ENCODE data around the gene SCT.

SCT gene

DNA sequence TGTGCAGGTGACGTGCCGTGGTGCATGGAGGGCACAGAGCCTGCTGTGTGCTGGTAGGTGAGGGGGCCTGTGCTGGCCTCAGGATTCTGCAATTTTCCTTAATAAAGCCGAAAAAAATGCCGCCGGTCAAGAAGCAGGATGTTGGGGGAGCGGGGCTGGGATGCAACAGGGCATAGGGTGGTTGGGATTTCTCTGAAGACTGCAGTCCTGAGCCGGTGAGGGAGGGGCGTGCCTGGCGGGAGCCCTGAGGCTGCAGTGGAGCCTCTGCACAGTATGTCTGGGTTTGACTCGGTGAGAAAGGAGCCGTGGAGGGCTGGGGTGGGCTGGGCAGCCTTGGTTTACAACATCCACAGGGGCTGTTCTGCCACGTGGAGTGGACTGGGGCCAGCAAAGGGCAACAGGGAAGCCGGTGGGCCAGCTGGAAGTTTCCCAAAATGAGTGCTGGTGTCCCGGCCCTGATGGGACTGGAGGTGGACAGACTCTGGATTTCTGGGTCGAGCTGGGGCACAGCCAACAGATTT is 3.6 kb downstream of the SCT start:
- in situ Hi-C loops (cut with MboI; ENCODE audit: low sequenced_read_pairs): no loop called here

DNA sequence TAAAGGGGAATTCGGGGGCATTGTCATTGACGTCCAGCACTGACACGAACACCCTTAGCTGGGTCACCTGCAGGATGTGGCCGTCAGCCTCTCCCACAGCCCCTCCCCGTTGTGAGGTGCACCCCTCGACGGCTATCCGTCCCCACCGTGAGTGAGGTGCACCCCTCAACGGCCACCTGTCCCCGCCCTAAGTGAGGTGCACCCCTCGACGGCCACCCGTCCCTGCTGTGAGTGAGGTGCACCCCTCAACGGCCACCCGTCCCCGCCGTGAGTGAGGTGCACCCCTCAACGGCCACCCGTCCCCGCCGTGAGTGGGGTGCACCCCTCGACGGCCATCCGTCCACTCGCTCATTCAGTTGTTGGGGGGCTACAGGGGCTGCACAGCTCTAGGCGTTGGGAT is 5.1 kb downstream of the SCT start:
- in situ Hi-C loops (cut with MboI; ENCODE audit: low sequenced_read_pairs): no loop called here

DNA sequence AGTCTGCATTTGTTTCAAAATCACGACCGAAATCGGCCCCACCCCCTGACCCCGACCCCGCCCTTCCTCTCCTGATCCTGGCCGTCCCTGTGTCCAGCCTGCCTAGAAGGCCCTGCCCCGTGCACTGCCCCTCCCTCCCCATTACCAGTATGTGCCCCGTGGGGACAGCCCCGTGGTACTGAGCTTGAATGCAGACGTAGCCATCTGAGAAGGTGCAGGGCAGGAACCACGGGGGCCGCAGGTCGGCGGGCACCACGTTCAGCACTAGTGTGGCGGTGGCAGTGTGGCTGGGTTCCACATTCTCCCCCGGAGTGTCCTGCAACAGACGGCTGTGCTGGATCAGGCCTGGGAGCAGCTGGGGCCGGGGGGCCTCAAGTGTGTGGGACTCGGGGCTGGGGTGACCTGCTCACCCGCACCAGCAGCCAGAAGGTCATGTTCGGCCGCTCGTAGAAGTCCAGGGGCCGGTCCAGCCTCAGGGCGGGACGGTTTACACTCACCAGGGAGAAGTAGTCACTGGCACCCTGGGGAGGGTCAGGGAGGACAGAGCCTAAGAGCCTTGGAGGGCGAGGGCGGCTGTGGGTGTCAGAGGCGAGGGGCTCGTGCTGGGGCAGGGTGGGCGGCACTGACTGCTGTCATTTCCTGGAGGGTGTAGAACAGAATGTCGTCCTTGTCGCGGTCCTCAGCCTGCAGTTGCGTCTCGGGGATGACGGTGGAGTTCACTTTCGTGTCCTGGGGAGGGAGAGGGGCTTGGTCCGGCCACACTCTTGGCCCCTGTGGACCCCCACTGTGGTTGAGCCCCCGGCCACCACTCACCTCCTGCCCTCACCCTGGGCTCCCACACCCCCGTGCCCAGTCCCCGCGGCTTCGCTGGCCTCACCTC is 5.8 kb downstream of the SCT start:
- in situ Hi-C loops (cut with MboI; ENCODE audit: low sequenced_read_pairs): no loop called here

- in situ Hi-C loops (cut with MboI; ENCODE audit: low sequenced_read_pairs): no loop called here
These were observed 6.8 kb downstream of the SCT start for GRCh38 chr11:620201-620600.

DNA sequence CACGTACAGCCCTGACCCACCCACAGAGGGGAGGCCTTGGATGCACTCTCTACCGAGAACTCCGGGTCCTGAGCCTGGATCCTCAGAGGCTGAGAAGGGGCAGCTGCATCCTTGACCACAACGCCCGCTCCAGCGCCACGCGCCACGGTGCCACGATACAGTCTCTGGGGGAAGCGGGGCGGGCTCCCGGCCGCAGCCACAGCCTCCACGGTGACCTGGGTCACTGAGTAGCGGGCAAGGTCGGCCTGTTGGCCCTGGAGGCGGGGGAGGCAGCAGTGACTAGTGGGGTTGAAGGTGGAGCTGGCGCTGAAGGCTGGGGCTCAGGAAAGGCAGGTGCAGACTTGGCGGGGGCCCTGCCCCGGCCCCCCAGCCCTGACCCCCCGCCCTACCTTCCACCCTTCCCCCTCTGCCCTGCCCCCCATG is 7.3 kb downstream of the SCT start:
- in situ Hi-C loops (cut with MboI; ENCODE audit: low sequenced_read_pairs): no loop called here

DNA sequence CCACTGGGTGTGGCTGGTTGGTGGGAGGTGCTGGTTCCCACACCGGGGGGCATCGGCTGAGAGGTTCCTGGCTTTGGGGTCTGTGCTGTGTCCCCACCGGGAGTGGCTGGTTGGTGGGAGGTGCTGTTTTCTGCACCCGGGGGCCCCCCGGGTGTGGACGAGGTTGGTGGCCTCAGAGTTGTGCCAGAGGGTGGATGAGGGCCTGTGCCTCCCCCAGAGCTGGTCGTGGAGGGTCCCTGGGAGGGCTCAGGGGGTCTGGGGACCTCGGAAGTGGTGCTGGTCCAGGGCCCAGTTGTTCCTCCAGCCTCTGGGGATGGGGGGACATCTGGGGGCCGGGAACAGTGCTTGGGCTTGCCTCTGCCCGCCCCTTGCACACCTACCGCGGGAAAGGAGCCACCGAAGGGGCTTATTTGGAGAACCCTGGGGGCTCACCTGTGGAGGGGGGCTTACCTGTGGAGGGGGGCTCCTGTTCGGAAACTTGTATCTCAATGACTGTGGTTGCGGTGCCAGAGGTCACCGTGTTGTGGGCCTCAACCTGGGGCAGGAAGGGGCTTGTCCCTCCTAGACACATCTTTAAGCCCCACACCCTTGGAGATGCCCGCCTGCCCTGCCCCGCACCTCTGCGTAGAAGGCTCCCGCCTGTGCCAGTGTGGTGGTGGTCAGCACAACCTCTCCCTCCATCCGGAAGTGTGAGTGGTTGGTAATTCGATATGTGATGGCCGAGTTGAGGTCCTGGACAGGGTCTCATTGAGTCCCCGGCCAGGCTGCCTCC is 7.9 kb downstream of the SCT start:
- in situ Hi-C loops (cut with MboI; ENCODE audit: low sequenced_read_pairs): no loop called here

DNA sequence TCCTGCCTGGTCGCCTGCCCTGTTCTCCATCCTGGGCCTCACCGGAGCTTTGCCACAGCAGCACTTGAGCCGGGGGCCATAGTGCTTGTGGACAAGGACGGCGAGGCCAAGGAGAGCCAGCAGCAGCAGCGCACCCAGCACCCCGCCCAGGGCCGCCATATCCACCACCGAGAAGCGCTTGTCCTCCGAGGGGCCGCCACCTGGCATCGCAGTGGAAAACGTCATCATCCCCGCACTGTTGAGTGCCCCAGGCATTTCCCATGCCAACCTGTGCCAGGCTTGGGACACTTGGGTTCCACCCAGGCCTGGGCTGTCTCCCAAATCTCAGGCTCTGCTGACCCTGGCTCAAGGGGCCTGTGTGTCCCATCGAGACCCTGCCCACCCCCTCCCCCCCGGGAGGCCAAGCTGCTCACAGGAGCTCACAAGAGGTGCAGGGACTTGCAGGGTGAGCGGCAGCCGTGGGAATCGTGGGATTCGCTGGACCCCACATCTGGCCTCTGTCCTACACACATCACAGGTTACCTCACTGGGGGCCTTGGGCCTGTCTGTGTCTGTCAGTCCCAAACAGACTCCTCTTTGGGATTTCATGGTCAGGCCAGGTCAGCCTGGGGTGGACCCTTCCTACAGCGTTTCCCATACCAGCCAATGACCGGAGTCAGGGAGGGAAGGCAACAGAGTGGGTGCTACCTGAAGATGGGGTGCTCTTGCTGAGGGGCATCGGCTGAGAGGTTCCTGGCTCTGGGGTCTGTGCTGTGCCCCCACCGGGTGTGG is 8.9 kb downstream of the SCT start:
- in situ Hi-C loops (cut with MboI; ENCODE audit: low sequenced_read_pairs): no loop called here

DNA sequence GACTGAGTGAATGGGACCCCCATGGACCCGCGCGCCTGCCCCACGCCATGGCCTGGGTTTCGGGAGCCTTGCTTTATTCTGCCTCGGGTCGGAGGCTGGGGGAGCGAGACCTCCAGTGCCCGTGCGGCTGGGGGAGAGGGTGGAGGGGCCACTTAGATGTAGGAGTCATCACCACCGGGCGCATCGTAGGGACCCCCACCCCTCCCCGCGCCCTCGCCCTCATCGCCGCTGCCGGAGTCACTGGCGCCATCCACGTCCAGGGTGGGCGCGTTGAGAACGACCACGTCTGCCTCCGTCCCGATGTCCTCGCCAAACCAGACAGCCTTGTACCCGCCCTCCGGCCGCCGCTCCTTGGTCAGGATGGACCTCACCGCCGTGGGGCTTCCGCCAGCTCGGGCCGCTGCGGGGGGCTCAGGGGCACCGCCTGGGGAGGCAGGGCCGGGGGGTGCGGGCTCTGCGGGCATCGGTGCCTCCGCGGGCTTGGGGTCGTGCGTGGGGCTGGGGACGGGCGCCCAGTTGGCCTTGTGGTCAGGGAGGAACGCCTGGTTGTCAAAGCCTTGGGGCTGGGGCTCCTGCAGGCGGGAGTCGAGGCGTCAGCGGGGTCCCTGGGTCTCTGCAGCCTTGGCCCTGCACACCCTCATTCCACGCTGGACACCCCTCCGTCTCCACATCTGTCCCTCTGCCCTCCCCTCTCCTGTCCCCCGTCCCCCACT is 9.6 kb downstream of the SCT start:
- in situ Hi-C loops (cut with MboI; ENCODE audit: low sequenced_read_pairs): no loop called here

GRCh38 chr11:616320-617198 is 10.4 kb downstream of the SCT start:
- in situ Hi-C loops (cut with MboI; ENCODE audit: low sequenced_read_pairs): no loop called here

- in situ Hi-C loops (cut with MboI; ENCODE audit: low sequenced_read_pairs): no loop called here
These were observed 11.3 kb downstream of the SCT start, which contains the start of gene IRF7 for GRCh38 chr11:615504-616319. IRF7 (minus strand) TSS chr11:615950; CDS start chr11:615364, 586 bp downstream.

DNA sequence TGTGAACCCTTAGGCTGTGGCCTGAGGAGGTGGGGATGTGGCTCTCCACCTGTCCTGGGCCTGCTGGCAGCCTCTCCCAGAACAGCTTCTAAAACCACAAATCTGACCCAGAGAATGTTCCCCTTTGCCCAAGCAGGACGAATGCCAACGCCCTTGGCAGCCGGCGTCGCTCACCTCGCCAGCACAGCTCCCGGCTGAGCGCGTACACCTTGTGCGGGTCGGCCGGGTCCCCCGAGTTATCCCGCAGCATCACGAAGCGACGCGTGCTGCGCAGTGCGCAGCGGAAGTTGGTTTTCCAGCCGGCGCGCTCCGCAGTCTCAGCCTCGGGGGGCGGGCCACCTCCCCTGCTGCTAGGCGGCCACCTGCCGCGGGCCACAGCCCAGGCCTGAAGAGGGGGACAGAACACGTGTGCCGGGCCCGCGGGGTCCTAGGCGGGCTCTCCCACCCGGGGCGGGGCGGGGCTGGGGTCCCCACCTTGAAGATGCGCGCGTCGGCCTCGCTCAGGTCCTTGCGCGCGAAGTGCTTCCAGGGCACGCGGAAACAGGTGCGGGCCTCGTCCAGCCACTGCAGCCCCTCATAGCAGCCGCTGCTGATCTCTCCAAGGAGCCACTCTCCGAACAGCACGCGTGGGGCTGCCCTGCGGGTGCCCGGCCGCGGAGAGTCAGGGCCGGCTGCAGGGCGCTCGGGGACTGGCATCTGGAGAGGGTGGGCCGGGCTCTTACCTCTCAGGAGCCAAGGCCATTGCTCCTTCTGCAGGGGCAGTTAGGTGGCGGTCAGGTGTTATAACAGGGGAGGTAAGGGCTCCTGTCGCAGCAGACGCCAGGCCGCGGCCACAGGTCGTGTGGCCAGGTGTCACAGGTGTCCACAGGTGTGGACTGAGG is 12.1 kb downstream of the SCT start:
- in situ Hi-C loops (cut with MboI; ENCODE audit: low sequenced_read_pairs): no loop called here

- in situ Hi-C loops (cut with MboI; ENCODE audit: low sequenced_read_pairs): no loop called here
These were observed 12.9 kb downstream of the SCT start for GRCh38 chr11:614021-614622.

- in situ Hi-C loops (cut with MboI; ENCODE audit: low sequenced_read_pairs): no loop called here
These were observed 13.5 kb downstream of the SCT start for GRCh38 chr11:613369-613968.

DNA sequence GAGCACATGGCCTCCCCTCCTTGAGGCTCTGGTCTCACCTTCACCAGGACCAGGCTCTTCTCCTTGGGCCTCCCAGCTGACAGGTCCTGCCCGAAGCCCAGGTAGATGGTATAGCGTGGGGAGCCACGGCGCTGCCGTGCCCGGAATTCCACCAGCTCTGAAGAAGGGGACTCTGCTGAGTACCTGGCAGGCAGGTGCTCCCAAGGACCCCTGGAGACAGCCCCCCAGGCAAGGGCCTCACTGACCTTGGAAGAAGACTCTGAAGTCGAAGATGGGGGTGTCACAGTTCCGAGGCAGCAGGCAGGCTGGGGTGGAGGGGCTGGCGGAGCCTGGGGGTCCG is 14.1 kb downstream of the SCT start:
- in situ Hi-C loops (cut with MboI; ENCODE audit: low sequenced_read_pairs): no loop called here

- in situ Hi-C loops (cut with MboI; ENCODE audit: low sequenced_read_pairs): no loop called here
These were observed 14.6 kb downstream of the SCT start for GRCh38 chr11:612201-612960.

Data from hTERT RPE-1 (cell line).